T-helper 2 cell (primary cell): ENCODE results near the gene MXRA8.
A peak's percentile ranks its signal among the peaks of the same experiment; 100 is the strongest.
"Not testable (repeated sequence)": the region's sequence is repeated elsewhere in the genome, so short reads cannot be mapped to it uniquely, and the experiment has no call there.

Experiments used
- DNase-seq, 5 experiments: peaks; one replicate each; pipeline versions ENCODE4 v3.0.0 to v3.0.0-alpha.2; 2012 to 2022

Gene MXRA8

GRCh38 chr1:1318777-1319645, 39.3 kb downstream of the MXRA8 start:
- DNase-seq = no peak

DNA sequence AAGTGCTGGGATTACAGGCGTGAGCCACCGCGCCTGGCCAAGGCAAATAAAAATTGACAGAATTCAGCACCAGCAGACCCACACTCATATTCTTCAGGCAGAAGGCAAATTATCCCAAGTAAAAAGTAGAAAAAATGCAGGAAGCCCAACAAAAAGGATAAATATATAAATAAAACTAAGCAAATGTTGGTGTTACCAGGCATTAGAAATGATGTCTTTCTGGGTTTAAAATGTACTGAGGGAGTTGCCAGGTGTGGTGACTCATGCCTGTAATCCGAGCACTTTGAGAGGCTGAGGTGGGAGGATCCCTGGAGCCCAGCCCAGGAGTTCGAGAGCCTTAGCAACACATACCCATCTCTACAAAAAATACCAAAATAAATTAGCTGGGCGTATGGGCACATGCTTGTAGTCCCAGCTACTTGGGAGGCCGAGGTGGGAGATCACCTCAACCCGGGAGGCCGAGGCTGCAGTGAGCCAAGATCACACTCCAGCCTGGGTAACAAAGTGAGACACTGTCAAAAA, 40.2 kb downstream of the MXRA8 start:
- no peak for DNase-seq

GRCh38 chr1:1317420-1317819, 40.9 kb downstream of the MXRA8 start:
- no peak for DNase-seq

- not testable (repeated sequence) for DNase-seq
These were observed 42.2 kb downstream of the MXRA8 start for GRCh38 chr1:1316199-1316598.

GRCh38 chr1:1315435-1315954, 42.9 kb downstream of the MXRA8 start:
- DNase-seq = no peak

GRCh38 chr1:1314678-1315335, 43.5 kb downstream of the MXRA8 start:
- no peak for DNase-seq

GRCh38 chr1:1314237-1314586, 44.1 kb downstream of the MXRA8 start:
- no peak for DNase-seq

GRCh38 chr1:1313500-1314236, 44.7 kb downstream of the MXRA8 start:
- no peak for DNase-seq

GRCh38 chr1:1312450-1313314, 45.7 kb downstream of the MXRA8 start:
- DNase-seq = no peak

DNA sequence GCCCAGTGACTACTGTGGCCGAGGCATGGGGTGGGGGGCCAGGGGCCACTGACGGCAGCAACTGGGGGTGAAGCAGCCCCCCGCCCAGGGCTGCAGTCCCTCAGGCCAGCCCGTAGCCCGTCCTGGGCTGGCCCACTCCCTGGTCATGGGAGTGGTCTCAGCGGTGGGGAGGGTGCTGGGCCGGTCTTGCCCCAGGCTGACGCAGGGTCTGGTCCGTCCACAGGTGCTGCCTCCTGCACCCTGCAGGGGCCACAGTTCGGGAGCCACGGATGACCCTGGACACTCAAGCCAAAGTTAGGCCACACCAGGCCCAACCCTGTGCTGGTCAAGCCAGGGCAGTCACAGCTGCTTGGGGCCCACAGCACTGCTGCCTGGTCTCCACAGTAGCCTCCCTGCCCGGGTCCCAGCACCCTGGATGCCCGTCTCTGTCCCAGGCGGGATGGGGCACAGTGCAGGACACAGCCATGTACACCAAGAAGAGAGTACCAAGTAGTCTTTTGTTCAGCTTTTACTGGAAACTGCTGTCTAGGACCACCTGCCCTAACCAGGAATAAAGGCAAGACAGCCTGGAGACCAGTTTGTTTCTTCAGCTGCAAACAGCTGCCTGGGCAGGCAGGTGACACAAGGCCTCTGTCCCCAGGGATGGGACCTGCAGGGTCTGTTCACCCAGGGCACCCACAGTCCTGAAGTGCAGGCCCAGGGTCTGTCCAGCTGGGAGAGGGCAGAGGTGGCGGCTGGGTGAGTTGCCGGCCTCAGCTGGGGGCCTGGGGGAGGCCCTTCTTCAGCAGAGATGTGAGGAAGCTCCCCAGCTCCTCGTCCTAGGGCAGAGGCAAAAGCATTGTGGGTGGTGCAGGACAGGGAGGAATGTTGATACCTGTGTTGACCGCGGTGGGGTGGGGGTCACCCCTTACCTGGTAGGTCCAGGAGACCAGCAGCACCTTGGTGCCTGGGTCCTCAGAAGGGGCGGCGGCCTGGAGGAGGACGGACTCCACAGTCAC, 46.9 kb downstream of the MXRA8 start:
- DNase-seq = no peak

DNA sequence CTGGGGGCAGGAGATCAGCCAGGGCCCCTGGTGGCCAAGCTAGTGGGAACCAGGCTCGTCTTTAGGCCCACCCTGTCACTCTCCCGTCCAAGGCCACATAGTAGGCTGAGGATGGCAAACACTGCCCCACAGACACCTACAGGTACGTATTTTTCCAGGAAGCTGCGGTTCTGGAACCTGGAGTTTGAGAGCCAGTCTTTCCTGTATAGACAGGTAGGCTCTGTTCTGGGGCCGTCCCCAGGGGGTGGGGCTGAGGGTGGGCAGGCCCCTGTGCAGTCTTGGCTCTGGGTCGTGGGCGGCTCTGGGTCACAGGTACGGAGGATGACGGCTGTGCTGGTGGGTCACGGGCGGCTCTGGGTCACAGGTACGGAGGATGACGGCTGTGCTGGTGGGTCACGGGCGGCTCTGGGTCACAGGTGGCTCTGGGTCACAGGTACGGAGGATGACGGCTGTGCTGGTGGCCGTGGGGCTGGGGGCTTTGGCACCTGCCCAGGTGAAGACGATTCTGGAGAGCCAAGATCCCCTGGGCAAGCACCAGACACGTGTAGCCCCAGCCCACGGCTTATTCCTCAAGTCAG, 47.8 kb downstream of the MXRA8 start:
- DNase-seq = no peak

DNA sequence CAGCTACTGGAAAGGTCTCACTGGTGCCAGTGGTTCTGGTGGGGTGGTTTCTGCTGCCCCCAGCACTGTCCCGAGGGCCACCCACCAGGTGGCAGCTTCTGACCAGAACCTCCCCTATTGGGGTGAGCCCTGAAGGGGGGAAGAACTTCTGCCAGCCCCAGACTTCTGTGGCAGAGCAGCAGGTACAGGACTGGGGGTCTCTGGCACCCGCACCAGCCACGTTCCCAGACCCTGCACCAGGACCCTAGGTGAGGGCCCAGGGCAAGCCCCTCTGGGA, 48.3 kb downstream of the MXRA8 start:
- no peak for DNase-seq

- no peak for DNase-seq
These were observed 48.9 kb downstream of the MXRA8 start for GRCh38 chr1:1309251-1310108.

DNA sequence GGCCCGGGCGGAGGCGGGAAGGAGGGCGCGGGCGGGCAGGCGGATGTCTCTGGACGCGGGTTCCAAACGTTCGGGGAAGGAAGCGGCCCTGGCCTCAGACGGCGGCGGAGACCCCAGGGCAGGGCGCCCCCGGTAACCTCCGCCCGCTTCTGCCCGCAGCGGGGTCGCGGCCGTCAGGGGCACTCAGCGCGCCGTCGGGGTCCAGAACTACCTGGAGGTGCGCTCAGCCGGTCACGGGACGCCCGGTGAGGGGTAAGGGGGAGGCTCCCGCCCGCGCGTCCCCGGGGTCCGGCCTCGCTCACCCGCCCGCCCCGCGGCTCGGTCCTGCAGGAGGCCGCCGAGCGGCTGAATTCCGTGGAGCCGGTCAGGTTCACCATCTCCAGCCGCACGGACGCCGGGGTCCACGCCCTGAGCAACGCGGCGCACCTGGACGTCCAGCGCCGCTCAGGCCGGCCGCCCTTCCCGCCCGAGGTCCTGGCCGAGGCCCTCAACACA, 49.6 kb downstream of the MXRA8 start:
- no peak for DNase-seq

GRCh38 chr1:1307923-1308755, 50.2 kb downstream of the MXRA8 start, which contains the start of the genes ACAP3 and PUSL1:
Gene ACAP3 (minus strand): TSS chr1:1307930. CDS start chr1:1307815, 115 bp downstream.
Gene PUSL1 (plus strand): TSS chr1:1308597. CDS start chr1:1308644, 47 bp downstream.
- peak; percentile 77 to 97 (median 85) for DNase-seq

GRCh38 chr1:1307261-1307922, 51.0 kb downstream of the MXRA8 start:
- no peak for DNase-seq

DNA sequence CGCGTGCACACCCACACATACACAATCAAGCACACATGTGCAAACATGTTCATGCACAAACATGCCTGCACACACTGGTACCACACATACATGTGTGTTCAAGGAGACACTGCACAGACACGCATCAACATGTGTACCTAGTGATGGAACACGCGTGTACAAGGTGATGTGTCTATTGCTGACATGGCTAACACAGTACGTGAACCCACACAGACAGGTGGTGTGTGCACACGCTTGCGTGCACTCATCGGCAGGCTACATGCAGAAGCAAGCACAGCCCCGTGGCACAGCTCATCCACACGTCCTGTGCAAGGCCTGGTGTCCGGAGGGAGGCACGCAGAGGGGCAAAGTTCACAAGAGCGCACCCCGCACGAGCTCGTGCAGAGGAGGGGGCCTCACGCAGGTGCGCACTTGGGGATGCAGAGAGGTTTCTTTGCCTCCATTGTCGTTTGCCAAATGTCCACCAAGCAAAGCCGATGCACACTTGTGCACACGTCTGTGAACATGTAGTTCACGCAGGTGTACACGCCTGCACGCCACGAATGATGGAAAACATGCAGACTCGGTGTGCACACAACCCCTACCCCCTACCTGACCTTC, 51.6 kb downstream of the MXRA8 start:
- no peak for DNase-seq
